ENCODE measurements around the gene RCCD1. TPM values are rescaled to one million over a fixed set of nuclear protein-coding genes. Genes with fewer than 3 reads are reported as not detected.
"Not testable (repeated sequence)": the region's sequence is repeated elsewhere in the genome, so short reads cannot be mapped to it uniquely, and the experiment has no call there.

The RCCD1 gene
- total RNA-seq, 1 donor from 2014 or later: 5.2 TPM

DNA sequence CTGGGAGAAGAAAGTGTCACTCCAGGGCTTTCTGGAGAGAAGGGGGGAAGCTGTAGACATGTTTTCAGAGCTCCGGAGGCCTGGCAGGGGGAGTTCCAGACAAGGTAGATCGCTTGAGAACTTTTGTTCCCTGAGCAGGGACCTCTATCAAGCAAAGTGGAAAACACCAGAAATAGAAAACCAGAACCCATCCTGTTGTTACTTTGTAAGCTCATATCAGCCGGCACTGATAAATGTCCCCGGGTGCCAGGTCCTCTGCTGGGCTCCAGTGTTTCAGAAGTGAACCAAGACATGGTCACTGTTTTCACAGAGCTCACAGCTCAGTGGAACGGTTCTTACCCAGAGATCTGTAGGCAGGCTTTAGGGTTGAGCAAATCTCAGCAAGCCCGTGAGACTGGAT is 35.8 kb upstream of the RCCD1 start:
- Mint-ChIP-seq H3K4me1 (ENCODE audit: unreplicated experiment) (no peaks in the 10 kb centered on the region), H3K9me3 (ENCODE audit: unreplicated experiment) (no peaks in the 10 kb centered on the region), H3K36me3 (ENCODE audit: low read depth, unreplicated experiment) (peaks cover 59% of the 10 kb centered on the region), H3K27ac (ENCODE audit: unreplicated experiment) (no peak overlapping the region), H3K4me3 (ENCODE audit: unreplicated experiment) (no peak overlapping the region), H3K27me3 (ENCODE audit: unreplicated experiment) (peaks cover 12% of the 10 kb centered on the region)
- TF ChIP-seq, protein P1, sequence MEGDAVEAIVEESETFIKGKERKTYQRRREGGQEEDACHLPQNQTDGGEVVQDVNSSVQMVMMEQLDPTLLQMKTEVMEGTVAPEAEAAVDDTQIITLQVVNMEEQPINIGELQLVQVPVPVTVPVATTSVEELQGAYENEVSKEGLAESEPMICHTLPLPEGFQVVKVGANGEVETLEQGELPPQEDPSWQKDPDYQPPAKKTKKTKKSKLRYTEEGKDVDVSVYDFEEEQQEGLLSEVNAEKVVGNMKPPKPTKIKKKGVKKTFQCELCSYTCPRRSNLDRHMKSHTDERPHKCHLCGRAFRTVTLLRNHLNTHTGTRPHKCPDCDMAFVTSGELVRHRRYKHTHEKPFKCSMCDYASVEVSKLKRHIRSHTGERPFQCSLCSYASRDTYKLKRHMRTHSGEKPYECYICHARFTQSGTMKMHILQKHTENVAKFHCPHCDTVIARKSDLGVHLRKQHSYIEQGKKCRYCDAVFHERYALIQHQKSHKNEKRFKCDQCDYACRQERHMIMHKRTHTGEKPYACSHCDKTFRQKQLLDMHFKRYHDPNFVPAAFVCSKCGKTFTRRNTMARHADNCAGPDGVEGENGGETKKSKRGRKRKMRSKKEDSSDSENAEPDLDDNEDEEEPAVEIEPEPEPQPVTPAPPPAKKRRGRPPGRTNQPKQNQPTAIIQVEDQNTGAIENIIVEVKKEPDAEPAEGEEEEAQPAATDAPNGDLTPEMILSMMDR (IDR thresholded peaks at IDR 0.05; ENCODE audit: unreplicated experiment): no peak
- no peak for DNase-seq (ENCODE audit: low spot score)

GRCh38 chr15:90921887-90922286 is 32.8 kb upstream of the RCCD1 start:
- no peaks in the 10 kb centered on the region for H3K4me1 Mint-ChIP-seq (ENCODE audit: unreplicated experiment)
- no peaks in the 10 kb centered on the region for H3K9me3 Mint-ChIP-seq (ENCODE audit: unreplicated experiment)
- peaks cover 7% of the 10 kb centered on the region for H3K27me3 Mint-ChIP-seq (ENCODE audit: unreplicated experiment)
- H3K36me3 Mint-ChIP-seq (ENCODE audit: low read depth, unreplicated experiment): peaks cover 41% of the 10 kb centered on the region
- TF ChIP-seq, protein P1 (IDR thresholded peaks at IDR 0.05; ENCODE audit: unreplicated experiment): no peak
- H3K4me3 Mint-ChIP-seq (ENCODE audit: unreplicated experiment): no peak overlapping the region
- DNase-seq (ENCODE audit: low spot score): no peak
- no peak overlapping the region for H3K27ac Mint-ChIP-seq (ENCODE audit: unreplicated experiment)

- not testable (repeated sequence) for H3K9me3 Mint-ChIP-seq (ENCODE audit: unreplicated experiment); H3K27ac Mint-ChIP-seq (ENCODE audit: unreplicated experiment); H3K27me3 Mint-ChIP-seq (ENCODE audit: unreplicated experiment); DNase-seq (ENCODE audit: low spot score); H3K4me3 Mint-ChIP-seq (ENCODE audit: unreplicated experiment); H3K4me1 Mint-ChIP-seq (ENCODE audit: unreplicated experiment)
- peaks cover 33% of the 10 kb centered on the region for H3K36me3 Mint-ChIP-seq (ENCODE audit: low read depth, unreplicated experiment)
Measured at GRCh38 chr15:90922712-90923322, 31.9 kb upstream of the RCCD1 start.

GRCh38 chr15:90924375-90924774 is 30.3 kb upstream of the RCCD1 start:
- TF ChIP-seq, protein P1 (IDR thresholded peaks at IDR 0.05; ENCODE audit: unreplicated experiment): no peak
- no peak overlapping the region for H3K4me3 Mint-ChIP-seq (ENCODE audit: unreplicated experiment)
- peaks cover 22% of the 10 kb centered on the region for H3K36me3 Mint-ChIP-seq (ENCODE audit: low read depth, unreplicated experiment)
- peaks cover 7% of the 10 kb centered on the region for H3K27me3 Mint-ChIP-seq (ENCODE audit: unreplicated experiment)
- H3K9me3 Mint-ChIP-seq (ENCODE audit: unreplicated experiment): no peaks in the 10 kb centered on the region
- no peaks in the 10 kb centered on the region for H3K4me1 Mint-ChIP-seq (ENCODE audit: unreplicated experiment)
- DNase-seq (ENCODE audit: low spot score): no peak
- H3K27ac Mint-ChIP-seq (ENCODE audit: unreplicated experiment): no peak overlapping the region

DNA sequence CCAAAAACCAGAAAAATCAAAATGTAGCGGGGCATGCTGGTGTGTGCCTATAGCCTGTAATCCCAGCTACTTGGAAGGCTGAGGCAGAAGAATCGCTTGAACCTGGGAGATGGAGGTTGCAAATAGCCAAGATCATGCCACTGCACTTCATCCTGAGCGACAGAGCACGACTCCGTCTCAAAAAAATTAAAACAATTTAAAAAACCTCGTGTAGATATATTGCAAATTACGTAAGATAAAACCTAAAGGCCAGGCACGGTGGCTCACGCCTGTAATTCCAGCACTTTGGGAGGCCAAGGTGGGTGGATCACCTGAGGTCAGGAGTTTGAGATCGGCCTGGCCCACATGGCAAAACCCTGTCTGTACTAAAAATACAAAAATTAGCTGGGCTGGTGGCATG is 27.9 kb upstream of the RCCD1 start:
- H3K36me3 Mint-ChIP-seq (ENCODE audit: low read depth, unreplicated experiment); H3K4me3 Mint-ChIP-seq (ENCODE audit: unreplicated experiment); H3K27ac Mint-ChIP-seq (ENCODE audit: unreplicated experiment); DNase-seq (ENCODE audit: low spot score); H3K9me3 Mint-ChIP-seq (ENCODE audit: unreplicated experiment); H3K27me3 Mint-ChIP-seq (ENCODE audit: unreplicated experiment); H3K4me1 Mint-ChIP-seq (ENCODE audit: unreplicated experiment): not testable (repeated sequence)

DNA sequence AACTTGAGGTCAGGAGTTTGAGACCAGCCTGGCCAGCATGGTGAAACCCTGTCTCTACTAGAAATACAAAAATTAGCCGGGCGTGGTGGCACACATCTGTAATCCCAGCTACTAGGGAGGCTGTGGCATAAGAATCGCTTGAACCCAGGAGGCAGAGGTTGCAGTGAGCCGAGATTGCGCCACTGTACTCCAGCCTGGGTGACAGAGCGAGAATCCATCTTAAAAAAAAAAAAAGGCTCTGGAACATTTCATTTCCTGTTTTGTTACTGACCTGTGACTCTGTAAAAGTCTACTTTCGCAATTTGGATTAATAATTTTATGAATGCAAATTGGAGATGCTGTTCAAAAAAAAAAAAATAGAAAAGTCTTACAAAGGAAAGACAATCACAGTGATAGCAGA is 26.6 kb upstream of the RCCD1 start:
- H3K9me3 Mint-ChIP-seq (ENCODE audit: unreplicated experiment); DNase-seq (ENCODE audit: low spot score); H3K4me1 Mint-ChIP-seq (ENCODE audit: unreplicated experiment); H3K4me3 Mint-ChIP-seq (ENCODE audit: unreplicated experiment); H3K36me3 Mint-ChIP-seq (ENCODE audit: low read depth, unreplicated experiment); H3K27me3 Mint-ChIP-seq (ENCODE audit: unreplicated experiment); H3K27ac Mint-ChIP-seq (ENCODE audit: unreplicated experiment): not testable (repeated sequence)

All from endothelial cell (in vitro differentiated cells).